Dedifferentiated amniotic fluid mesenchymal stem cell (primary cell): ENCODE data around the gene ARF3.
A peak's percentile ranks its signal among the peaks of the same experiment; 100 is the strongest.

Experiments
- DNase-seq: peaks from one replicate; pipeline ENCODE4 v3.0.0-alpha.2; 2016; ENCODE audit errors: extremely low spot score

Gene ARF3

DNA sequence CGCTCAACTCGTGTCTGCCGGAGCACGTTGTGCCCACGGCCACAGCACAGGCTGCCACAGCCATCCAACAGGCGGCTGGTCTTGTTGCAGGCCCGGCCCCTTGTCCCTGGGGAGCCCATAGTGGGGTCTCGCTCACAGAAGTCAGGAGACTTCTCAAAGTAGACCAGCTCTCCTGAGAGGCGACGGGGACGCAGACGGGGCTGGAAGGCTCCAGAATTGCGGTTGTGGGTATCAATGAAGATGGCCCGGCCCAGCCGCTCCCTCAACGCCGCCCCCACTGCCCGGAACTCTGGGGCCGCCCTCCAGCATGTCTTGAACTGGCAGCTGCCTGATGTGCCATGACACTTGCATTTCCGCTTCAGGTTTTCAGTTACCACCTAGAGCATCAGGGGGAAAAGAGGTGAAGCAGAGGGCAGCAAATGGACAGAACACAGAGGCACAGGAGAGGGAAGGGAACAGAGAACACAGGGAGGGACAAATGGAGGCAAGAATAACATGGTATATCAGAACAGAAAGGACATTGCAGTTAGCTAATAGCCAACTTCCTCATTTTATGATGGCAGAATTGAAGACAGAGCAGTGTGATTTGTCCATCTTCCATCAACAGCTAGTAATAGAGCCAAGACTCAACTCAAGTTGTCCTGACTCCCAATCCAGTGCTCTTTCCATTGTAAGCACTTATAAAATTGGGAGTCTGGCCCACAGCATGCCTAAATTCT is 9.0 kb upstream of the ARF3 start:
- DNase-seq: no peak

DNA sequence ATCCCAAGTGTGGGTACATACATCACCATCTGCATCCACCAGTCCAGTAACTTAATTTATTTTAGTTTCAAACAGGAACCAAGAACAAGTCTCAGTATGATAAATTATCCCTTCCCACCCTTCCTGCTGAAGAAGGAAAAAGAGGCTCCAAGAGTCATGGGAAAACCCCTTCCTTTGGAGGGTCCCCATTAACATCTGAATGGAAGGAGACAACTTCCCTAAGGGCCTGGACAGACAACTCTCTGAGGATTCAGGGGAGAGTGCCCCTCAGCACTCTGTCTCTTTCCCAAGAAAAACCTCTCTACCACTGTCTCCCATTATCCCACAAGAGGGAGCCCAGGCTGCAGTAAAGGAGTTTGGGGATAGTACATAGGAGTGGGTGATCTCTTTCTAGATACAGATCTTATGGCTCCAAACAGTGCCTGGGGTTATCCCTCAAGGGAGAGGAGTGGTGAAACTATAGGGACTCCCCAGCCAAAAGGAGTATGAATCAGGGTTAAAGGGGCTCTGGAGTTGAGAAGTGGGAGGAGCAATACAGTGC is 8.1 kb upstream of the ARF3 start:
- no peak for DNase-seq

DNA sequence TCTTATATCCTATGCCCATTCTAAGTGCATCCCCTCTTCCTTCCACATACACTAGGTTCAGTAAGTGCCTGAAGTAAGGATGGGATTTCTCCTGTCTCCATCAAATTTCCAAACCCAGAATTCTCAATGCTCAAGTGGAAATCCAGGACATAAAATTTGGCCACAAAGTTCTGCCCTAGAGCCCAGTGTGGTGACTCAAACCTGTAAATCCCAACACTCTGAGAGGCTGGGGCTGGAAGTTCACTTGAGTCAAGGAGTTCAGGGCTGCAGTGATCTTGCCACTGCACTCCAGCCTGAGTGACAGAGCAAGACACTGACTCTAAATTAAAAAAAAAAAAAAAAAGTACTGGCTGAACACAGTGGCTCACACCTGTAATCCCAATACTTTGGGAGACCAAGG is 4.5 kb upstream of the ARF3 start:
- DNase-seq: no peak

DNA sequence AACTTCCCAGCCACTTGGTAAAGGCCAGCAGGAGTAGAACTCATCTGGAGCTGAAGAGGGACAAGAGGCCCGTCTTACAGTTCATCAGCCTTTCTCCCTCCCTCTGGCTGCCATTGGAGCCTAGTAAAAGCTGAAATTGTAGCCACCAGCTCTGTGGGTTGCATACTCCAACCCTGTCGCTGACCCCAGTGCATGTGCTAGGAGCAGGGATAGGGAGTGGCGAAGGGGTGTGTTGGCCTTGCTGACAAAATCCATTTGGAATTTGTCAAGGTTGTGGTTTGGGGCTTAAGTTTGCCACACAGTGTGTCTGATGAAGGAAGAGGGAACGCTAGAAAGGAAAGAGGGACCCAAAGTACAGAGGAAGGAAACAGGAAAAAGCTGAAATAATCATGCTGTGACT is 4.0 kb upstream of the ARF3 start:
- no peak for DNase-seq

DNA sequence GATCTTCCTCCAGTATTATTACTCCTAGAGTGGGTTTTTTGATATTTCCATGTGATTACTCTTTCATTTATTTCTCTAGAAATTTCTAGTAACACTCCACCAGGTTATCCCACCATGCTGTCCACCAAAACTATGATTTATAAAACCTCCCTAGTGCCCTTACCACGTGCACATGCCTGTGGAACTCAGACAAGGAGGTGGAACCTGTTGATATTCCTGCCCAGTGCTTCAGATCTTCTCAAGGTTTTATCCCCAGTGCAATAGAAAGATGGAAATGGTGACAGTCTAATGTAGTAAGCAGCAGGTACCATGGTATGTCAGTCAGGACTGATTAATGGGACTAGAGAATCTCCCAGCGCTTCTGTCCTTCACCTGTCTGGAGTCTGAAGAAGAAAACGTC is 3.5 kb upstream of the ARF3 start:
- no peak for DNase-seq

DNA sequence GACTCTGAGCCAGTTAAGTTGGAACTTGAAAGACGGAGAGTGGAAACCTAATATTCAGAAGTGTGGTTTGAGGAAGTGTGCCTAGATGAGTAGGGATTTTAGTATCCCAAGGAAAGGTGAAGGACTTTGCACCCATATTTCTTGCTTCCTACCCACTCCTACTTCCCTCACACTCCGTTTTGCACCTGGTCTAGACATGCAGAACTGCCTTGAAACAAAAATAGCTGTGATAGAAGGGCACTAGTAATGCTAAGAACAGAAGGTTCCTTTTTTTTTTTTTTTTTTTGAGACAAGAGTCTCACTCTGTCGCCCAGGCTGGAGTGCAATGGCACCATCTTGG is 732 bp upstream of the ARF3 start:
- no peak for DNase-seq

DNA sequence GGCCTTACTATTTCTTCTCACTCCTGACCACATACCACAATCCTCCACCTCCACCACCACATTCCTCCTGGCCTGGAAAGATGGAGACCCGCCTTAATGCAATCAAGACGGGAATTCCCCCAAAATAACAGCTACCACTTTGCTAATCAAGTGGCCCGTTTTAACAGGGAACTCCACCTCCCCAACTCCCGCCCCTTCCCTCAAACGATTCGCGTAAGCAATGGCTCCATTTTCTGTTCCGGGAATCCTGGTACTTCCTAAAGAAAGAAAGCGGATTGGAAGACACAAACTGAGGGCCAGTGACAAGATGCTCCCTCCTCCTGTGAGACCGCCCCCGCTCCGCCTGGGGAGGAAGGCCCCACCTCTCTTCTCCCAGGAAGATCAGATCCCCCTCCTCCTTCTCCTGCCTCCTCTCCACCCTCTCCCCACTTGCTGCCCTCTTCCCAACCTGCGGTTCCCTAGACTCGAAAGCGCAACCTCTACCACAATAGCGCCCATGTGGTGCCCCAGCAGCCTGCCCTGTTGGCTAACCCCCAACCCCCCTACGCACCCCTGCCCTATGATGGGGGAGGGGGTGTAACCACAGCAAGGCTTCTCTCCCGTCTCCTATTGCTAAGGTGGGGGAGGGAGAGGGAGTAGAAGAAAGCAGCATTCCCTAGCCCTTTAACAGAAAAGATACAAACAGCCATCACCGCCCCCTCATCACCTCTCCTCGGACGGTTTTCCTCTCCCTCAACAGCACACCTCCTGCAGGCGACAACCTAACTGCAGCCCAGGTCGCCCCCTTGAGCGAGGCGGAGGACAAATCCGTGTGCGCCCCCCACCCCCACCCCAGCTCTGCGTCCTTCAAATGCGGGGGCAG is 777 bp downstream of the ARF3 start:
- DNase-seq: peak; percentile 97

DNA sequence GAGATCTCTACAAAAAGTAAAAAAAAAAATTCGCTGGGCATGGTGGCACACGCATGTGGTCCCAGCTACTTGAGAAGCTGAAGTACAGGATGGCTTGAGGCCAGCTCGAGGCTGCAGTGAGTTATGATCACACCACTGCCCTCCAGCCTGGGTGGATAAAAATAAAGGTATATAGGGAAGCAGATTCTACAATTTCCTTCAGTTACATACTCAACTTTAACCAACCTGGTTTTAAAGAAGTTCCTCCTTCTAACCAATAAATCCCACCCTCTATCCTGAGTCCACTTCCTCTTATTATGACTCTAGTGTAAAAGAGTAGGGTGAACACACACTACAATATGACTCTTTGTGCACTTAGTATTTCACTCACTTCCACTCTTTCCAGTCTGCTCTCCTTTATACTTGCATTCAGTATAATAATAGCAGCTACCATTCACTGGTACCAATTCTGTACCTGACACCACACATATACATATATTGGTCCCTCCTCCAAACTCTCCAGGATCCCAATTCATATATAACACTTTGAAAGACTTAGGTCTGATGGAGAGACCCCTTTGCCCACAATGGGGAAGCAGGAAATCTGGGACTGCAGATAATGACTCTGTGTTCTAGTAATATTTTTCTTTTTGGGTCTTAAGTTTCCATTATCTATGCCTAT is 2.3 kb downstream of the ARF3 start:
- DNase-seq: no peak

DNA sequence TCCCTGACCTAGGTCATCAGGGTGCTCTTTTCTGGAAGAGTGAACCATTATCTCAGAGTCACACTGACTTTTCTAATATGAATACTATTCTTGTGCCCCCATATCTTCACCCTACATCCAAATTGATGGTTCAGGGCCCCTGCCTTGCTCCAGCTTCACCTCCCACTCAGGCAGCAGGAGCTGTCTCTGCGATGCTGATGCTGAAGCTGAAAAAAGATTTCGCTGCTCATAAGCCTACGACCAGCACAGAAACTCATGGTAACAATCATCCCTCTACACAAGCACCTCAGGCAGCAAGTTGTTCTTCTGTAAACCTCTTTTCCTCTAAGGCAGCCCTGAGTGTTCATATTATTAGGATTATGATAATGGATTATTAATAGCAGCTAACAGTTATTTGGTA is 3.2 kb downstream of the ARF3 start:
- DNase-seq: no peak

DNA sequence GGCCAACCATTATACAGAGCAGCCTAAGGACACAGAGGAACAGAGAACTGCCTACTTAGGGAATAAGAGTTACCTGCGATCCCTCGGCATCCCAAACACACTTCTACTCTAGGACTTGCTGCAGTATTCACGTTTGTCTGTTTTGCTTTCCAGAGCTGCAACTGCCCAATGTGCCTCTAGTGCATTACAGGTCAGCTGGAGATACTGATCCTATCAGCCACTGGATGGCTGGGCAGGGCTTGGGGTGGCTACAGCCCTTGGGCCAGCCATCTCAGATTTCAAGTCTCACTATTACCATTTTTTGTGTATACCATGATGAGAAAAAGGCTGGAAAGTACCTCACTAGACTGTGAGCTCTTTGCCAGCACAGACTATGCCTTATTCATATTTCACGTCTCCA is 4.6 kb downstream of the ARF3 start:
- no peak for DNase-seq

DNA sequence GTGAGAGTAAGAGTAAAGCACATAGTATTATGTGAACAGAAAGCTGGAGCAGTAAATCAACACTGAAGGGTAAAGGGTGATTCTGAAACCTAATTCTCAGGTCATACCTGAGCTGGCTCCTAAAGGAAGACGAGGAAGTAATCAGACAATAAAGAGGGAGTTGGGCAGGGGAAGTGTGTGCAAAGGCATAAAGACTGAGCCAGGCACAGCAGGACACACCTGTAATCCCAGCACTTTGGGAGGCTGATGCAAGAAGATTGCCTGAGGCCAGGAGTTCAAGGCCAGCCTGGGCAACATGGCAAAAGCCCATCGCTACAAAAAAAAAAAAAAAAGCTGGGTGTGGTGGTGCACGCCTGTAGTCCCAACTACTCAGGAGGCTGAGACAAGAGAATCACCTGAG is 9.6 kb downstream of the ARF3 start:
- no peak for DNase-seq

DNA sequence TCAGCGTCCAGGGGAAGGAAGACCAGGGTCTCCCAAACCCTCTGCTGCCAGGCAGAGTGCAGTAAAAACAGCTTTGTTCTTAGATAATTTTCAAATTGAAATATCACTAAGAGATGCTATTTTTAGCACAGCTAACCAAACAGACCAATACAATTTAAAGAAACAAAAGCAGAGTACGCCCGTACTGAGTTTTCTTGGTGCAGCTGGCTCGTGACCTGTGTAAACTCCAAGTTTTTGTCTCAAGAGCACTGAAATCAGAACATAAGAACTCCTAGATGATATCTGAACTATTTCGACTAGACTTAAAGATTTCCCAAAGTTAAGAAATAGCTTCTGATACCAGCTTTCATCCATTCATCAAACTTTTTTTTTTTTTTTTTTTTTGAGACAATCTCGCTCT is 10.3 kb downstream of the ARF3 start:
- no peak for DNase-seq

DNA sequence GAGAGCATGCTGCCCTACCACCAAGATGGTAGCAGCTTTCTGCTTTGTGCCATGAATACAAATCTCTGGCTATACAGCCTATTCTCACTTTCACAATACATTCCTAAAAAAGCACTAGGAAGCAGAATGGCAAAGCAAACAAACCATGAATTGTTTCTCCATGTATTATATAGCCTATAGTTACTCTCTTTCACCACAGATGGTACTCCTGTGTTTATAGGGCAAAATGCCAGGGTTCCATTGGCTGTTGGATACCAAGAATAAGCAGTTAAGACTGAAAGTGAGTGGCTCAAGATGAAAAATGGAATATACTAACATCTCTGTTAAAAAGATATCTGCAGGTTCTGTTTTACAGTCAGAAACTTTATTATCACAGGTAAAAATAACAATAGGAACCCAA is 11.1 kb downstream of the ARF3 start:
- no peak for DNase-seq

DNA sequence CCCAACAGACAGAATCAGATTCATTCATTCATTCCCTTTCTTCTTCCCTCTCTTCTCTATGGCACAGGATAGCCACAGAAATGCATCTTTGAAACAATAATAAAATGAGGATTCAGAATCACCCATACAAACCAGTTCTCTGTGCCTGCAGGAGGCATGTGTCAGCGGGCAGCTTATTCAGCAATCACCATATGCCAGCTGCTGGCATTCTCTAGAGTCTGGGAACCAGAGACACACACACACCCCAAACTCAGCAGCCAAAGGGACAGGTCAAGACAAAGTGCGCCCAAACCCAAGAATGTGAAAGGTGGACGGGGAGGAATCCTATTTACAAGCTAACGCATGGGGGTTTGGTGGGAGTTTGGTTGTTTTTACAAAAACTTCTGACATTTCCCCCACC is 14.1 kb downstream of the ARF3 start:
- no peak for DNase-seq

DNA sequence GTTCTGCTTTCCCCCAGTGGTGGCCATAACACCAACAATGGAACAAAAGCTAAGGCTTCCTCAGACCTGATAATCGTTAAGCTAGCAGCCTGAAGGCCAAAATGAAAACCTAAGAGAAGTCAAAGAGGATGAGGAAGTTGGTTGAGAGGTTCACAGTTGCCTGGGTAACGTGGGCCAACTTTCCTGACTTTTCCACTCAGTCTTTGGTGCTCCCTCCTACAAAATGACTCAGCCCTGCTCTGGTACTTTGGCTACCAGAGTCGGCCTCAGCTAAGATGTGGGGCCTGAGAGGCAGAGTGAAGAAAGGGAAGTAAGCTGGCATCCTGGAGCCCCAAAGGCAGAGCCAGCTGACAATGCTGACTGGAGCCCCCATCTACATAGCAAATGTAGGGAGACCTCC is 17.1 kb downstream of the ARF3 start:
- DNase-seq: no peak

DNA sequence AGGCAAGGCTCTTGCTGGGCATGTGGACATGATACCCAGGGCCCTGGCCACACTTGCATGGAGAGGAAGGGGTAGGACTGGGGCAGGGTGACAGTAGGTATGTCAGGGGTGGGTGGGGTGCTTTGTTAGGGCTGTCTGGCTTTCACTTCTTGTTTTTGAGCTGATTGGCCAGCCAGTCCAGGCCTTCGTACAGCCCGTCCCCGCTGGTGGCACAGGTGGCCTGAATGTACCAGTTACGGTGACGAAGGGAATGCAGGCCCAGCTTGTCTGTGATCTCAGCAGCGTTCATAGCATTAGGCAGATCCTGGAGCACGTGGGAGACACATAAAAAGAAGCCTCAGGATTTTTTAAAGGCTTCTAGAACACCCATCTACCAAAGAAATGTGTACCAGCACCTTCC is 18.5 kb downstream of the ARF3 start:
- no peak for DNase-seq

DNA sequence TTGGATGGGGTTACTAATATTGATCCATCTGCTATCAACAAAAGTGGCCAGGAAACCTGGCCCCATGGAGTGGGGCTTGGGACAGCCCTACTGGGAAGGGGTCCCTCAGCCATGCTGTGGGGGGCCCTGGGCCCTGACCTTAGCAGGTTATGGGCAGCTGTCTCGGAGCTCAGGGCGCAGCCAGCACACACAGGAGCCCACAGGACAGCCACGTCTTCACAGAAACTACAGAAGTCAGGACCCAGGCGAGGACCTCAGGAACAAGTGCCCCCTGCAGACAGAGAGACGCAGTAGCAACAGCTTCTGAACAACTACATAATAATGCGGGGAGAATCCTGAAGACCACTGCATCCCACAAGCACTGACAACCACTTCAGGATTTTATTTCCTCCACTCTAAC is 20.1 kb downstream of the ARF3 start:
- no peak for DNase-seq

DNA sequence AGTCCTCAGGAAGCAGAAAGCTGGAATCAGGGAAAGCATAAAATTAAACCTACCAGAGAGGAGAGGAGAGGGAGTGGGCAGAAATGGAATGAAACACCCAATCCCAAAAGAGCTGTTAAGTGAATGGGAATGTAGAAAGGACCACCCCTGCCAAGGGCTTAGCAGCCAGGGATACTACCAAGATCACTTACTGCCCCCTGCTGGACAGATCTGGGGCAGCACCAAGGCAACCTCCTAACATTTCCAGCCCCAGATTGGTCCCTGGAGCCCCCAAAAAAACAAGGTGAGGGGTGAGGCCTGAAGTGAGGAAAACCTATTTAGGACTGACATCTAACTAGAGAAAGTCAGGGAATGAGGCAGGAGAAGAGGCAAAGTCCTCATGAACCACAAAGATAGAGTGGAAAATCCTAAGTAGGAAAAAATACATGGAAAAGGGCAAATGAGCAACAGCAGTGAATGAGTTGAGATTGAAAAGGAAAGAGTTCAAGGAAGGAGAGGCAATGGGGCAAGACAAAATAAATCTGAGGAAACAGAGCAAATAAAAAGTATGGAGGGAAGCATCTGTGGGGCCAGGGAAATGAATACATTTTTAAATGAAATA is 20.8 kb downstream of the ARF3 start:
- peak; percentile 74 for DNase-seq

DNA sequence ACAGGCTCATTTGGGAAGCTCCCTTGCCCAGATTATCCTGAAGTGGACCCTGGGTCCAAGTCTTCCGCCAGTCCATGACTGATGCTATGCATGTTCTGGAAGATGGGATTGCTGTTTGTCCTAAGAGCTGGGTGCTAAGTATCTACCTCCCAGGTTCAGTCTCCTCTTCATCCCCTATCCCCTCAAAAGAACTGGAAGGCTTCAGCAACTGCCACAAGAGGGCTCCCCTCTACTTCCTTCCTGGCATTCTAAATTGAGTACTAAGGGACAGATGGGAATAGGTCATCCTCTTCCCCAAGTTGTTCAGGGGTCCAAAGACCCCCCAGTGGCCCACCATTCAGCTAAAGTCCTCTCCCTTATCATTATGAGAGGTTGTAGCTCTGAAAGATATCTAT is 23.0 kb downstream of the ARF3 start:
- no peak for DNase-seq

DNA sequence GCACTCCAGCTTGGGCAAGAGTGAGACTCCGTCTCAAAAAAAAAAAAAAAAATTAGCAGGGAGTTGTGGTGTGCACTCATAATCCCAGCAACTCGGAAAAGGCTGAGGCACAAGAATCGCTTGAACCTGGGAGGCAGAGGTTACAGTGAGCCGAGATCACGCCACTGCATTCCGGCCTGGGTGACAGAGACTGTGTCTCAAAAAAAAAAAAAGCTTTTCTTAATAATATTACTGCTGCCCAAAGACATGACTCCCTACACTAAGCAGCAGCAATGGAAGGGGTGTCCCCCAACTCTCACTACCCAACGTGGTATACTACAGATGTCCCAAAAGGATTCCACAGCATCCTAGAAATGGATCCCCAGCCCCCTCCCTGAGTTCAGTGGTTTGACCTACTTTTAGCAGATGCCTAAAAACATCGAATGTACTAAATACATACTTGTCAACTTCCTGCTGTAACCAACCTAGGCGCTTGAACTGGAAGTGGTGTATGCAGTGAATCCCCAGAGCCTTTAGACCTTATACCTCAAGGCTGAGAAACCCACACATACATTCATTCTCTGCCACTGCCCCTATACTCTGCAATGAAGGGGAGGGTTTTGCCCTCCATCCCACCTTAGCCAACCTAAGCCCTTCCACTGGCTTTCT is 23.5 kb downstream of the ARF3 start:
- DNase-seq: no peak

DNA sequence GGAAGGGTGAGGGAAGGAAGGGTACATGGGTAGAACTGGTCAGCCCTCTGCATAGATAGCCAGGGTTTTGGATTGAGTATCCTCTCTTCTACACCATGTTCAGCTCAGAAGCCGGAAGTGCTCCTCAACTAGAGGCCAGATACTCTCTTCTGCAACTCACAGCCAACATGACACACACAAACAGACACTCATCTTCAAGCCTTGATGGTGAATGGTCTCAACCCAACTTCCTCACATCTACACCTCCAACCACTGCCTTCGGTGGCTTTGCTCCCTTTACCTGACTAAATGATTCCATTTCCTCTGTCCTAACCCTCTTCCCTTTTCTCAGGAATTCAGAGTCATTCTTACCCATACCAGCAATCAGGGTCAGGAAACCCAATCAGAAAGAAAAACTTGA is 24.4 kb downstream of the ARF3 start:
- no peak for DNase-seq

DNA sequence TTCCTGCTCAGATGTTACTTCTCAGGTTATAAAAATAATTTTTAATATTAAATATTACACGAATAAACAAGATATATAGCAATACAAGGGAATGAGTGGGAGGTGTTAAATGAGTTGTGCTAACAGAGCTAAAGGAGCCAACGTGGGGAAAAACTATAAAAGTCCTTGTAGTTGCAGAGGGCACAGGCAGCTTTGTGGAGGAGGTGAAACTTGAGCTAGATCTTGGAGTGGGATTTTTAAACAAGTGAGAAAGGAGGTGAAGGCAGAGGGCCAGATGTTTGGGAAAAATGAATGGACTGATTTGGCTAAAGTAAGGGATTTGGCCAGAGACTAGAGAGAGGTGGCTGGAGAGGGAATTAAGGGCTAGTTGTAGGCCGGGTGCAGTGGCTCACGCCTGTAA is 26.8 kb downstream of the ARF3 start:
- DNase-seq: no peak
